Loucy (cell line): Measurements from ENCODE around the gene JAG2.

ENCODE experiments used
- EZH2phosphoT487 ChIP-seq: fragments of 200-600 bp; IDR thresholded peaks from 2 replicates; pipeline ENCODE4 v1.6.1; 2018; ENCODE audit warnings: antibody characterized with exemption, mild to moderate bottlenecking, moderate library complexity, borderline replicate concordance
- TF ChIP-seq, protein P1 (sequence below): fragments of 200-600 bp; sonication (generic); conservative IDR thresholded peaks from 2 replicates; pipeline ENCODE4 v1.5.1; 2014; ENCODE audit warnings: mild to moderate bottlenecking, antibody characterized with exemption, low read length

DNA sequence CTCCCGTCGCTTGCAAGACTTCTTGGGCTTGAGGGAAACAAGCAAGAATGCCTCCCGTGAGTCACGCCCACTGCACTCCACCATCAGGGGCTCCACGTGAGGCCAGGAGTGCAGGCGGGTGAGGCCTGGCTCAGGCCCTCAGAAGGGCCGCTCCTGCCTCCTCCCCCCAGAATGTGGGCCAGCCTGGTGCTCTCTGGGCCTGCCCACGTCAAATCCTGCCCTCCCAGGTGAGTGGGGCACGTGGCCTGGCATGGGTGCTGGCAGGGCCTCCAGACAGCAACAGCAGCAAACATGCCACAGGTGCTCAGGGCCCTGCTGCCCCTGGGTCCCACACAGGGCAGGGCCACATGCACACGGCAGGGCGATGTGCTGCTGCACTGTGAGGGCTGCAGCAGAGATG lies 49.2 kb upstream of the JAG2 start:
- TF ChIP-seq, protein P1, sequence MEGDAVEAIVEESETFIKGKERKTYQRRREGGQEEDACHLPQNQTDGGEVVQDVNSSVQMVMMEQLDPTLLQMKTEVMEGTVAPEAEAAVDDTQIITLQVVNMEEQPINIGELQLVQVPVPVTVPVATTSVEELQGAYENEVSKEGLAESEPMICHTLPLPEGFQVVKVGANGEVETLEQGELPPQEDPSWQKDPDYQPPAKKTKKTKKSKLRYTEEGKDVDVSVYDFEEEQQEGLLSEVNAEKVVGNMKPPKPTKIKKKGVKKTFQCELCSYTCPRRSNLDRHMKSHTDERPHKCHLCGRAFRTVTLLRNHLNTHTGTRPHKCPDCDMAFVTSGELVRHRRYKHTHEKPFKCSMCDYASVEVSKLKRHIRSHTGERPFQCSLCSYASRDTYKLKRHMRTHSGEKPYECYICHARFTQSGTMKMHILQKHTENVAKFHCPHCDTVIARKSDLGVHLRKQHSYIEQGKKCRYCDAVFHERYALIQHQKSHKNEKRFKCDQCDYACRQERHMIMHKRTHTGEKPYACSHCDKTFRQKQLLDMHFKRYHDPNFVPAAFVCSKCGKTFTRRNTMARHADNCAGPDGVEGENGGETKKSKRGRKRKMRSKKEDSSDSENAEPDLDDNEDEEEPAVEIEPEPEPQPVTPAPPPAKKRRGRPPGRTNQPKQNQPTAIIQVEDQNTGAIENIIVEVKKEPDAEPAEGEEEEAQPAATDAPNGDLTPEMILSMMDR: no peak
- no peak for TF ChIP-seq EZH2phosphoT487
